GM12874 (cell line): ENCODE measurements around the gene RHBDL3.

Experiments used
- CTCF ChIP-seq: IDR thresholded peaks from 2 replicates; pipeline ENCODE4 v1.5.1; 2011; ENCODE audit warnings: low read depth, mild to moderate bottlenecking, control low read depth, low read length, moderate library complexity; ENCODE audit not compliant: insufficient read depth

Gene RHBDL3

GRCh38 chr17:32265192-32265923, at the start of gene RHBDL3:
Gene RHBDL3, plus strand, starts transcription at chr17:32265832. Its CDS starts 358 bp downstream, at chr17:32266190.
- TF ChIP-seq CTCF = no peak

GRCh38 chr17:32222621-32223020, 43.0 kb upstream of the RHBDL3 start:
- TF ChIP-seq CTCF = no peak

GRCh38 chr17:32223703-32224102, 41.9 kb upstream of the RHBDL3 start:
- TF ChIP-seq CTCF = no peak

GRCh38 chr17:32226886-32227285, 38.7 kb upstream of the RHBDL3 start:
- no peak for TF ChIP-seq CTCF

- TF ChIP-seq CTCF = no peak
Measured at GRCh38 chr17:32227910-32228309, 37.7 kb upstream of the RHBDL3 start.

- TF ChIP-seq CTCF = no peak
Measured at GRCh38 chr17:32235588-32235987, 30.0 kb upstream of the RHBDL3 start.

- TF ChIP-seq CTCF = no peak
Measured at GRCh38 chr17:32239456-32239855, 26.2 kb upstream of the RHBDL3 start.
